ENCODE results near the gene DNAL4. TPM values are rescaled to one million over a fixed set of nuclear protein-coding genes. Genes with fewer than 3 reads are reported as not detected.

DNAL4 gene
- total and polyA plus RNA-seq, 3 experiments from 2014 or later = 9.1 to 12.3 (median 9.6) TPM

DNA sequence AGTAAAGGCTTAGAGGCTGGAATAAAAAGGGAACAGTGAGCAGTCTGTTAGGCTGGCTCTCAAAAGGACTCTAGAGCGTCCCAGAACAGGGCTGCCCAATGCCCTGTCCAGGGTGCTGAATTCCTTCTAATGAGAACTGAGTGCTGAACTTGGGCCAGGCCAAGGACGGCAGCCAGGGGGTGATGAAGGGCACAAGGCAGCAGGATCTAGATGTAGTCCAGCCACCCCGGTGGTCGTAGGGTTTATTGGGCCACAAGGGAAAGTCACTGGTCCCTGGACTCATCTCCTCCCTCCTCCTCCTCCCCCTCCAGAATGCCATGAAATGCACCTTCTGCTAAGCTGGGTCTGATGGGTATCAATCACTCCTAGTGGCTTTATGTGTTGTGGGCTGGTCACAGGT lies 30.6 kb upstream of the DNAL4 start:
- peaks cover 0 to 3% (median 0%) of the 10 kb centered on the region in 5 donors for H3K9me3 Mint-ChIP-seq
- peaks cover 0 to 9% (median 2%) of the 10 kb centered on the region in 3 donors for H3K36me3 Mint-ChIP-seq
- no peaks in the 10 kb centered on the region for H3K4me1 Mint-ChIP-seq
- no peak overlapping the region for H3K27ac Mint-ChIP-seq
- ChIA-PET CTCF (no interaction called here), POLR2A (no interaction called here)
- H3K4me3 ChIP-seq (ENCODE audit: low read length) = no peak overlapping the region
- peaks cover 0 to 4% of the 10 kb centered on the region in 2 donors for H3K27me3 Mint-ChIP-seq
- no peak overlapping the region for H3K27ac ChIP-seq (ENCODE audit: low read depth, low read length)
- peak in 3 of 5 donors; percentile 13 to 29 (median 17) for DNase-seq
- H3K9me3 ChIP-seq (ENCODE audit: low read length) = no peaks in the 10 kb centered on the region
- no peak overlapping the region for H3K4me3 Mint-ChIP-seq
- H3K36me3 ChIP-seq (ENCODE audit: insufficient read depth, low read length) = no peaks in the 10 kb centered on the region
- H3K27me3 ChIP-seq (ENCODE audit: insufficient read depth, low read length, poor library complexity, severe bottlenecking) = no peaks in the 10 kb centered on the region
- H3K4me1 ChIP-seq (ENCODE audit: insufficient read depth, low read length) = no peaks in the 10 kb centered on the region

DNA sequence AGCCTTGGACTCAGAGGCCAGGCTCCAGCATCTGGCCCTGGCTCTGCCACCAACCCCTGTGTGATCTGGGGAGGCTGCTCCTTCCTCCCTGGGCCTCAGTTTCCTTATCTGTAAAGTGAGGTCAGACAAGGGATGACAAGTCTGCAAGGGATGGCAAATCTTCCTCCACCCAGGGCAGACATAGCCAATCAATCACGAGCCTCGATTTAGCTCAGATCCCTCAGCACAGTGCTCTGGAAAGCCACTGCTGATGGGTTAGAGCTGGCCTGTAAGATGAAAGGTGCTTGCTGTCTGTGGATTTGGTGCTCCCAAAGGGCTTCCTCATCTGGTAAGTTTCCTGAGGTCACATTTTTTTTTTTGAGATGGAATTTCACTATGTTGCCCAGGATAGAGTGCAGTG lies 29.7 kb upstream of the DNAL4 start:
- Histone ChIP-seq H3K4me1 (ENCODE audit: insufficient read depth, low read length) (no peaks in the 10 kb centered on the region), H3K27ac (ENCODE audit: low read depth, low read length) (no peak overlapping the region), H3K9me3 (ENCODE audit: low read length) (no peaks in the 10 kb centered on the region), H3K27me3 (ENCODE audit: insufficient read depth, low read length, poor library complexity, severe bottlenecking) (no peaks in the 10 kb centered on the region), H3K36me3 (ENCODE audit: insufficient read depth, low read length) (no peaks in the 10 kb centered on the region), H3K4me3 (ENCODE audit: low read length) (no peak overlapping the region)
- H3K9me3 Mint-ChIP-seq = peaks cover 0 to 3% (median 0%) of the 10 kb centered on the region in 5 donors
- H3K27me3 Mint-ChIP-seq = peaks cover 0 to 2% of the 10 kb centered on the region in 2 donors
- ChIA-PET CTCF (no interaction called here), POLR2A (interaction anchor here (0.6 kb wide), 1 partner anchor 575 kb away, joined by 6 read pairs; no protein-coding TSS in a partner anchor)
- H3K4me1 Mint-ChIP-seq = no peaks in the 10 kb centered on the region
- H3K27ac Mint-ChIP-seq = no peak overlapping the region
- DNase-seq = no peak
- H3K4me3 Mint-ChIP-seq = no peak overlapping the region
- peaks cover 0 to 9% (median 2%) of the 10 kb centered on the region in 3 donors for H3K36me3 Mint-ChIP-seq

DNA sequence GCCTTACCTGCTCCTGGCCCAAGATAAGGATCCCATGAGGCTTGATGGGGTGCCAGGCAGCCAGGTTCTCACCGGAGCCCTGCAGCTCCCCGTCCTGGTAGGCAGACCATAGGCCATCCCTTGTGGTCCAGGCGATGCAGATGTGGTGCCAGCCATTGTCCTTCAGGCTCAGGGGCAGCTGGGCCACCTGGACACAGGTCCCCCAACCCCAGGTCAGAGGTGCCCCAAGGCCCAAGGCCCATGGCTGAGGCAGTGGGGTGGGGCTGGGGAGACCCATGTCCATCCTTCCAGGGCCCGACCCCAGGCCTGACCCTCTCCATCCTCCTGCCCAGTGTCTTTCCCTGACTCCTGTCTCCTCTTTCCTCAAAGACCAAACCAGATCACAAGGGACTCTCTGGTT lies 29.1 kb upstream of the DNAL4 start:
- peaks cover 0 to 2% of the 10 kb centered on the region in 2 donors for H3K27me3 Mint-ChIP-seq
- no peak for DNase-seq
- Histone ChIP-seq H3K36me3 (ENCODE audit: insufficient read depth, low read length) (no peaks in the 10 kb centered on the region), H3K27ac (ENCODE audit: low read depth, low read length) (no peak overlapping the region), H3K4me1 (ENCODE audit: insufficient read depth, low read length) (no peaks in the 10 kb centered on the region), H3K4me3 (ENCODE audit: low read length) (no peak overlapping the region), H3K9me3 (ENCODE audit: low read length) (no peaks in the 10 kb centered on the region), H3K27me3 (ENCODE audit: insufficient read depth, low read length, poor library complexity, severe bottlenecking) (no peaks in the 10 kb centered on the region)
- ChIA-PET CTCF (no interaction called here), POLR2A (no interaction called here)
- H3K27ac Mint-ChIP-seq = no peak overlapping the region
- no peaks in the 10 kb centered on the region for H3K4me1 Mint-ChIP-seq
- peaks cover 0 to 3% (median 0%) of the 10 kb centered on the region in 5 donors for H3K9me3 Mint-ChIP-seq
- H3K4me3 Mint-ChIP-seq = no peak overlapping the region
- peaks cover 0 to 9% (median 2%) of the 10 kb centered on the region in 3 donors for H3K36me3 Mint-ChIP-seq

DNA sequence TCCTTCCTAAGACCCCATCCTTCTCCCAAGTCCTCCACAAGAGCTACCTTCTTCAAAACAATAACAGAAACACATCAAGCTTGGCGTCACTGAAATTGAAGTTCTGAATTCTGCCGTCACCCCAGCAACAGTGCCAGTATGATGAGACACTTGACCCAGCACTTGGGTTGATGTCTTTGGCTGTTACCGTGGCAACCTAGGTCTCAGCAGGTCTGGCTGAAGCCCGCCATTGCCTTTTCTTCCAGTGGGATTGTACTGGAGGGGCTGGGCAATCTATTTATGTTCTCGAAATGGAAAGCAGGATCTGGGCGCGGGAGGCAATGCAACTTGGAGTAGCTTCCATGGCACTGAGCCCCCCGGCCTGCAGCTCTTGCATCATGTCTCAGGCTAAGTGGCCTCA lies 26.1 kb upstream of the DNAL4 start:
- Mint-ChIP-seq H3K4me1 (no peaks in the 10 kb centered on the region), H3K36me3 (peaks cover 0 to 4% (median 2%) of the 10 kb centered on the region in 3 donors), H3K27me3 (peaks cover 0 to 2% of the 10 kb centered on the region in 2 donors), H3K27ac (no peak overlapping the region), H3K4me3 (no peak overlapping the region), H3K9me3 (peaks cover 0 to 3% (median 0%) of the 10 kb centered on the region in 5 donors)
- CTCF ChIA-PET = interaction anchor here (1.2 kb wide), 1 partner anchor 23 kb away, joined by 3 read pairs; no protein-coding TSS in a partner anchor
- no peaks in the 10 kb centered on the region for H3K9me3 ChIP-seq (ENCODE audit: low read length)
- POLR2A ChIA-PET = no interaction called here
- DNase-seq = no peak
- no peak overlapping the region for H3K4me3 ChIP-seq (ENCODE audit: low read length)
- H3K36me3 ChIP-seq (ENCODE audit: insufficient read depth, low read length) = no peaks in the 10 kb centered on the region
- H3K27ac ChIP-seq (ENCODE audit: low read depth, low read length) = no peak overlapping the region
- H3K4me1 ChIP-seq (ENCODE audit: insufficient read depth, low read length) = no peaks in the 10 kb centered on the region
- no peaks in the 10 kb centered on the region for H3K27me3 ChIP-seq (ENCODE audit: insufficient read depth, low read length, poor library complexity, severe bottlenecking)

DNA sequence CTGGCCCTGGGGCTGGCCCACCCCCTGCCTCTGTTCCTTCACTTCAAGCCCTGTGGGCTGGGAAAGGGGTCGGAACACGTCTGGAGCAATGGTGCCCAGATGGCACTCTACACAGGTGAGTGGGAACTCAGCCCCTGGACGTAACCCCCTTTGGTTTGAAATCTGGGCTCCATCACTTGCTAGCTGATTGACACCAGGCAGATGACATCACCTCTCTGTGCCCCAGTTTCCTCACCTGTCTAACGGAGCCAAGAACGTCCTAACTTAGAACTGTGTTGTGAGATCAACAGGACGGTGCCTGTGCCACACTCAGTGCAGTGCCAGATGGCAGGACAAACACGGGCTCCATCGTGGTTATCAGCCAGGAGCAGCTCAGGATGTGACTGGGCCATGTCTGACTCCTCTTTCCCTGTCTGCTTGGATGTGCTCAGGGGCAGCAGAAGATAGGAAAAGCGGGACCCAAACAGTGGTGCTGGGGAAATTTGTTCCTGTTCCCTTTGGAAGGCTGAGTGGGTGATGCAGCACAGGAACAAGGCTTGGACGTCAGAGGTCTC lies 25.5 kb upstream of the DNAL4 start:
- H3K27me3 Mint-ChIP-seq = peaks cover 0 to 5% of the 10 kb centered on the region in 2 donors
- Histone ChIP-seq H3K36me3 (ENCODE audit: insufficient read depth, low read length) (no peaks in the 10 kb centered on the region), H3K27ac (ENCODE audit: low read depth, low read length) (no peak overlapping the region), H3K4me1 (ENCODE audit: insufficient read depth, low read length) (no peaks in the 10 kb centered on the region), H3K27me3 (ENCODE audit: insufficient read depth, low read length, poor library complexity, severe bottlenecking) (no peaks in the 10 kb centered on the region), H3K9me3 (ENCODE audit: low read length) (no peaks in the 10 kb centered on the region), H3K4me3 (ENCODE audit: low read length) (no peak overlapping the region)
- POLR2A ChIA-PET = no interaction called here
- H3K4me1 Mint-ChIP-seq = no peaks in the 10 kb centered on the region
- CTCF ChIA-PET = interaction anchor here (1.2 kb wide), 1 partner anchor 24 kb away, joined by 3 read pairs; no protein-coding TSS in a partner anchor
- H3K36me3 Mint-ChIP-seq = peaks cover 0 to 4% (median 2%) of the 10 kb centered on the region in 3 donors
- no peak overlapping the region for H3K4me3 Mint-ChIP-seq
- H3K9me3 Mint-ChIP-seq = peaks cover 0 to 2% (median 0%) of the 10 kb centered on the region in 5 donors
- DNase-seq = no peak
- peak overlapping the region in 1 of 8 donors; percentile 64 for H3K27ac Mint-ChIP-seq

DNA sequence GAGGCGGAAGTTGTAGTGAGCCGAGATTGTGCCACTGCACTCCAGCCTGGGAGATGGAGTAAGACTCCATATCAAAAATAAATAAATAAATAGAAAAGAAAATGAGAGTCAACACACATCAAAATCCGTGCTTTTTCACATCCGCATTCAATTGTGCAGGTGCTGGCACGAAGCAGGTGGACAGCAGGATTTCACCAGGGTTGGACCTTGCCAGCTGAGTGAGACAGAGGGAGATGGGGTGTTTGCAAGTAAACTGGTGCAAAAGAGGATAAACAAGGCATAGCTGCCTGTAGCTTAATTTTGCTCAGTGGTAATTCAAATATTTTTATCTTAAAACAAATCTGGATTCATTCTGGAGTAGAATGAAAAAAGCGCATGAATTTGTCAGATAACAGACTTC lies 23.3 kb upstream of the DNAL4 start:
- Mint-ChIP-seq H3K9me3 (no peaks in the 10 kb centered on the region), H3K36me3 (no peaks in the 10 kb centered on the region), H3K4me3 (no peak overlapping the region), H3K27me3 (peaks cover 5 to 8% of the 10 kb centered on the region in 2 donors), H3K4me1 (no peaks in the 10 kb centered on the region), H3K27ac (no peak overlapping the region)
- no peaks in the 10 kb centered on the region for H3K36me3 ChIP-seq (ENCODE audit: insufficient read depth, low read length)
- H3K9me3 ChIP-seq (ENCODE audit: low read length) = no peaks in the 10 kb centered on the region
- ChIA-PET POLR2A (no interaction called here), CTCF (no interaction called here)
- no peaks in the 10 kb centered on the region for H3K4me1 ChIP-seq (ENCODE audit: insufficient read depth, low read length)
- H3K27ac ChIP-seq (ENCODE audit: low read depth, low read length) = no peak overlapping the region
- no peak overlapping the region for H3K4me3 ChIP-seq (ENCODE audit: low read length)
- no peaks in the 10 kb centered on the region for H3K27me3 ChIP-seq (ENCODE audit: insufficient read depth, low read length, poor library complexity, severe bottlenecking)
- no peak for DNase-seq

DNA sequence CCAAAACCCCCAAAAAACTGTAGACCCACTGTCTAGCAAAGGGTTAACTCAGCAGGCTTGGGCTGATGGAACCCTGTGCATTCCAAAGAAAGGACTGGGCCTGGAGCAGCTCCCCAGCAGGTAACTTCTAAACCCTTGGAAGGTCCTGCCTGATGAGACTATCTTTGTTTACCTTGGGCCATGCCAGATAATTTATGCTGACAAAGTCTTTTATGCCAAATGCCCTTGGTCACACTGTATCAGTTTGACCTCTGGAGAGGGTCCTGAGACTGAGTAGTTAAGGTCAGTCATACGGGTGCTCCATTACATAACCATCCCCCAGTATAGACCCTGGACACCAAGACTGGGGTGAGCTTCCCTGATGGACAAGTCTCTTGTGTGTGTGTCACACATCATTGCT lies 21.9 kb upstream of the DNAL4 start:
- POLR2A ChIA-PET = no interaction called here
- Mint-ChIP-seq H3K27ac (peak overlapping the region in 1 of 8 donors; percentile 32), H3K36me3 (peaks cover 0 to 5% (median 0%) of the 10 kb centered on the region in 3 donors), H3K4me3 (no peak overlapping the region), H3K9me3 (peaks cover 0 to 4% (median 0%) of the 10 kb centered on the region in 5 donors), H3K27me3 (peaks cover 7 to 13% of the 10 kb centered on the region in 2 donors), H3K4me1 (no peaks in the 10 kb centered on the region)
- Histone ChIP-seq H3K27ac (ENCODE audit: low read depth, low read length) (no peak overlapping the region), H3K36me3 (ENCODE audit: insufficient read depth, low read length) (no peaks in the 10 kb centered on the region), H3K27me3 (ENCODE audit: insufficient read depth, low read length, poor library complexity, severe bottlenecking) (no peaks in the 10 kb centered on the region), H3K4me1 (ENCODE audit: insufficient read depth, low read length) (no peaks in the 10 kb centered on the region), H3K9me3 (ENCODE audit: low read length) (no peaks in the 10 kb centered on the region), H3K4me3 (ENCODE audit: low read length) (no peak overlapping the region)
- CTCF ChIA-PET = no interaction called here
- DNase-seq = no peak

DNA sequence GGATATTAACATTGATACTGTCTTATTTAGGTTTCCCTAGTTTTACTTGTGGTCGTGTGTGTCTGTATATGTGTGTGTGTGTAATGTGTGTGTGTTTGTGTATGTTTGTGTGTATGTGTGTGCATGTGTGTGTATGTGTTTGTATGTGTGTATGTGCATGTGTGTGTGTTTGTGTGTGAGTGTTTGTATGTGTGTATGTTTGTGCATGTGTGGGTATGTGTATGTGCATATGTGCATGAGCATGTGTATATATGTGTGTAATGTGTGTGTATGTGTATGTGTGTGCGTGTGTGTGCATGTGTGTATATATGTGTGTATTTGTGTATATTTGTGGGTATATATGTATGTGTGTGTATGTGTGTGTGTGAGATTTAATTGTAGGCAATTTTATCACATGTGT lies 17.3 kb upstream of the DNAL4 start:
- Mint-ChIP-seq H3K4me3 (no peak overlapping the region), H3K36me3 (peaks cover 0 to 16% (median 0%) of the 10 kb centered on the region in 3 donors), H3K27me3 (peaks cover 5 to 29% of the 10 kb centered on the region in 2 donors), H3K27ac (no peak overlapping the region), H3K9me3 (peaks cover 5 to 16% (median 9%) of the 10 kb centered on the region in 5 donors), H3K4me1 (no peaks in the 10 kb centered on the region)
- Histone ChIP-seq H3K36me3 (ENCODE audit: insufficient read depth, low read length) (no peaks in the 10 kb centered on the region), H3K27ac (ENCODE audit: low read depth, low read length) (no peak overlapping the region), H3K4me3 (ENCODE audit: low read length) (no peak overlapping the region), H3K9me3 (ENCODE audit: low read length) (no peaks in the 10 kb centered on the region), H3K27me3 (ENCODE audit: insufficient read depth, low read length, poor library complexity, severe bottlenecking) (no peaks in the 10 kb centered on the region), H3K4me1 (ENCODE audit: insufficient read depth, low read length) (no peaks in the 10 kb centered on the region)
- no peak for DNase-seq
- POLR2A ChIA-PET = no interaction called here
- CTCF ChIA-PET = no interaction called here
